Measurements from ENCODE around the gene TPRG1L. TPM values are rescaled to one million over a fixed set of nuclear protein-coding genes. Genes with fewer than 3 reads are reported as not detected.
A peak's percentile ranks its signal among the peaks of the same experiment; 100 is the strongest.

The TPRG1L gene
- total and polyA plus RNA-seq, 2 donors from 2014 or later, result 37.1 to 72.4 TPM

DNA sequence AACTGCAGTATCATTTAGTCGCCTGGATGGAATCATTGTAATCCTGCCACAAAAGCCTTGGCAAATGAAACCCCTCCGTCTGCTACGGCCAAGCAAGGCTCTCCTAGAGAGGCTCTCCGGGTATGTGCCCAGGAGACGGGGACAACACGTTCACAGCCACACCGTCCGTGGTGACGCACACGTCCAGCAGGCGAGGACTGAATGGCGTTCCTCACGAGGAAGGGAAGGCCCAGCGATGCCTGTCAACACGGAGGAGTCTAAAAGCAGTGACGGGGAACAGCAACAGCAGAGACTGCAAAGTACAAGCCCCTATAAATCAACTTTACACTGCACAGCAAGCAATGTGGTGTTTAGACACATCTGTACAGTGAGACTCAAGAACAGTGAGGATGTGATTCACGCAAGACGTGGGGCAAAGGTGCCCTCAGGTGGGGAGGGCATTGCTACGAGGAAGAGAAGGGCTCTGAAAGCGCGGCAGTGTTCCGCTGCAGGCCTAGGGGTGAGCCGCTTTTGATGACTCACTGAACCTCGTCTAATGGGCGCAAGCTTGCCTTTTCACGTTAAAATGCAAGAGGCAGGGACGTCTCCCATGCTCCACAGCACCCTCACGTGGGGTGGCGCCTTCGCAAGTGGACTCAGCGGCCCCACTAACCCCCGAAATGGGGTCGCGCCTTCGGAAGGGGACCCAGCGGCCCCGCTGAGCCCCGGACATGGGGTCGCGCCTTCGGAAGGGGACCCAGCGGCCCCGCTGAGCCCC lies 18.3 kb downstream of the TPRG1L start:
- peaks cover 0 to 17% (median 9%) of the 10 kb centered on the region in 3 donors for H3K36me3 ChIP-seq (ENCODE audit: control insufficient read depth in 2 of 3, insufficient read depth in 3 of 3, low read length in 3 of 3)
- no peaks in the 10 kb centered on the region for H3K27me3 ChIP-seq (ENCODE audit: control insufficient read depth, insufficient read depth, low read length)
- intact Hi-C loops (cut with DNase I), result no loop called here
- no peak overlapping the region for H3K4me3 ChIP-seq (ENCODE audit: low read length in 3 of 3)
- DNase-seq (peak in 4 of 5 donors; percentile 41 to 71 (median 62)), FAIRE-seq (no peak)
- TF ChIP-seq, protein P1, sequence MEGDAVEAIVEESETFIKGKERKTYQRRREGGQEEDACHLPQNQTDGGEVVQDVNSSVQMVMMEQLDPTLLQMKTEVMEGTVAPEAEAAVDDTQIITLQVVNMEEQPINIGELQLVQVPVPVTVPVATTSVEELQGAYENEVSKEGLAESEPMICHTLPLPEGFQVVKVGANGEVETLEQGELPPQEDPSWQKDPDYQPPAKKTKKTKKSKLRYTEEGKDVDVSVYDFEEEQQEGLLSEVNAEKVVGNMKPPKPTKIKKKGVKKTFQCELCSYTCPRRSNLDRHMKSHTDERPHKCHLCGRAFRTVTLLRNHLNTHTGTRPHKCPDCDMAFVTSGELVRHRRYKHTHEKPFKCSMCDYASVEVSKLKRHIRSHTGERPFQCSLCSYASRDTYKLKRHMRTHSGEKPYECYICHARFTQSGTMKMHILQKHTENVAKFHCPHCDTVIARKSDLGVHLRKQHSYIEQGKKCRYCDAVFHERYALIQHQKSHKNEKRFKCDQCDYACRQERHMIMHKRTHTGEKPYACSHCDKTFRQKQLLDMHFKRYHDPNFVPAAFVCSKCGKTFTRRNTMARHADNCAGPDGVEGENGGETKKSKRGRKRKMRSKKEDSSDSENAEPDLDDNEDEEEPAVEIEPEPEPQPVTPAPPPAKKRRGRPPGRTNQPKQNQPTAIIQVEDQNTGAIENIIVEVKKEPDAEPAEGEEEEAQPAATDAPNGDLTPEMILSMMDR (IDR thresholded peaks at IDR 0.05; ENCODE audit: borderline replicate concordance, extremely low read depth, insufficient read depth), result no peak
- no peaks in the 10 kb centered on the region for H3K4me1 ChIP-seq (ENCODE audit: control insufficient read depth in 2 of 3, insufficient read depth in 2 of 3, low read depth in 1 of 3, low read length in 3 of 3)
- no peak overlapping the region for H3K9ac ChIP-seq (ENCODE audit: low read length in 3 of 3)
- no peaks in the 10 kb centered on the region for H3K9me3 ChIP-seq (ENCODE audit: control insufficient read depth in 2 of 3, insufficient read depth in 1 of 3, low read length in 3 of 3)
- H3K27ac ChIP-seq (ENCODE audit: low read depth in 2 of 2, low read length in 2 of 2), result no peak overlapping the region

DNA sequence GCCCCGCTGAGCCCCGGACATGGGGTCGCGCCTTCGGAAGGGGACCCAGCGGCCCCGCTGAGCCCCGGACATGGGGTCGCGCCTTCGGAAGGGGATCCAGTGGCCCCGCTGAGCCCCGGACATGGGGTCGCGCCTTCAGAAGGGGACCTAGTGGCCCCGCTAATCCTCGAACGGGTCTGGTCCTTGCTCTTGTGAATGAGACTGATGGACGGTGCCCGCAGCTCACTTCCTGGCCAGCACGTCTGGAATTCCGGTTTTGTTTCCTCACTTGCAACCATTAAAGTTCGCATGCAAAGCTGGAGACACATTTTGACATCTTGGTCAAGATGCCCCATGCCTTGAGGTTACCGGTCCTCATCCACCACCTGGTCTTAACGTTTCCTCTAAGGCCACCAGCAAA lies 19.5 kb downstream of the TPRG1L start:
- H3K4me1 ChIP-seq (ENCODE audit: control insufficient read depth in 2 of 3, insufficient read depth in 2 of 3, low read depth in 1 of 3, low read length in 3 of 3), result peaks cover 0 to 6% (median 0%) of the 10 kb centered on the region in 3 donors
- no peak overlapping the region for H3K27ac ChIP-seq (ENCODE audit: low read depth in 2 of 2, low read length in 2 of 2)
- DNase-seq, result peak in 1 of 5 donors; percentile 45
- intact Hi-C loops (cut with DNase I), result no loop called here
- peaks cover 0 to 9% (median 3%) of the 10 kb centered on the region in 3 donors for H3K36me3 ChIP-seq (ENCODE audit: control insufficient read depth in 2 of 3, insufficient read depth in 3 of 3, low read length in 3 of 3)
- TF ChIP-seq, protein P1 (IDR thresholded peaks at IDR 0.05; ENCODE audit: borderline replicate concordance, extremely low read depth, insufficient read depth), result no peak
- no peak overlapping the region for H3K4me3 ChIP-seq (ENCODE audit: low read length in 3 of 3)
- no peaks in the 10 kb centered on the region for H3K27me3 ChIP-seq (ENCODE audit: control insufficient read depth, insufficient read depth, low read length)
- no peaks in the 10 kb centered on the region for H3K9me3 ChIP-seq (ENCODE audit: control insufficient read depth in 2 of 3, insufficient read depth in 1 of 3, low read length in 3 of 3)
- H3K9ac ChIP-seq (ENCODE audit: low read length in 3 of 3), result no peak overlapping the region
- no peak for FAIRE-seq

DNA sequence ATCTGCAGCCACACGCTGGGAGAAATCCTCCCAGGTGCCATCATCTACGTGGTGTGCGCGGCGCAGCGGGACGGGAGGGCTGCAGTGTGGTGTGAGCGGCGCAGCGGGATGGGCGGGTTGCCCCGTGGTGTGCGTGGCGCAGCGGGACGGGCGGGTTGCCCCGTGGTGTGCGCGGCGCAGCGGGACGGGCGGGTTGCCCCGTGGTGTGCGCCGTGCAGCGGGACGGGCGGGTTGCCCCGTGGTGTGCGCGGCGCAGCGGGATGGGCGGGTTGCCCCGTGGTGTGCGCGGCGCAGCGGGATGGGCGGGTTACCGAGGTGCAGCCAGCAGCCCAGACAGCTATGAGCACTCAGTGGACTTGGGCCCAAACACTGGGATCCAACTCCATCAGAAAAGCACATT lies 20.4 kb downstream of the TPRG1L start:
- Histone ChIP-seq H3K9ac (ENCODE audit: low read length in 3 of 3) (no peak overlapping the region), H3K27me3 (ENCODE audit: control insufficient read depth, insufficient read depth, low read length) (peaks cover 2% of the 10 kb centered on the region), H3K4me3 (ENCODE audit: low read length in 3 of 3) (no peak overlapping the region), H3K4me1 (ENCODE audit: control insufficient read depth in 2 of 3, insufficient read depth in 2 of 3, low read depth in 1 of 3, low read length in 3 of 3) (peaks cover 0 to 8% (median 0%) of the 10 kb centered on the region in 3 donors), H3K27ac (ENCODE audit: low read depth in 2 of 2, low read length in 2 of 2) (no peak overlapping the region), H3K36me3 (ENCODE audit: control insufficient read depth in 2 of 3, insufficient read depth in 3 of 3, low read length in 3 of 3) (peaks cover 0 to 8% (median 3%) of the 10 kb centered on the region in 3 donors), H3K9me3 (ENCODE audit: control insufficient read depth in 2 of 3, insufficient read depth in 1 of 3, low read length in 3 of 3) (no peaks in the 10 kb centered on the region)
- no peak for FAIRE-seq
- peak in 1 of 5 donors; percentile 23 for DNase-seq
- intact Hi-C loops (cut with DNase I), result no loop called here
- TF ChIP-seq, protein P1 (IDR thresholded peaks at IDR 0.05; ENCODE audit: borderline replicate concordance, extremely low read depth, insufficient read depth), result no peak

Measured in kidney (tissue), 14 donors.